ENCODE data around the gene CARD9.
A peak's percentile ranks its signal among the peaks of the same experiment; 100 is the strongest.

CARD9 gene

DNA sequence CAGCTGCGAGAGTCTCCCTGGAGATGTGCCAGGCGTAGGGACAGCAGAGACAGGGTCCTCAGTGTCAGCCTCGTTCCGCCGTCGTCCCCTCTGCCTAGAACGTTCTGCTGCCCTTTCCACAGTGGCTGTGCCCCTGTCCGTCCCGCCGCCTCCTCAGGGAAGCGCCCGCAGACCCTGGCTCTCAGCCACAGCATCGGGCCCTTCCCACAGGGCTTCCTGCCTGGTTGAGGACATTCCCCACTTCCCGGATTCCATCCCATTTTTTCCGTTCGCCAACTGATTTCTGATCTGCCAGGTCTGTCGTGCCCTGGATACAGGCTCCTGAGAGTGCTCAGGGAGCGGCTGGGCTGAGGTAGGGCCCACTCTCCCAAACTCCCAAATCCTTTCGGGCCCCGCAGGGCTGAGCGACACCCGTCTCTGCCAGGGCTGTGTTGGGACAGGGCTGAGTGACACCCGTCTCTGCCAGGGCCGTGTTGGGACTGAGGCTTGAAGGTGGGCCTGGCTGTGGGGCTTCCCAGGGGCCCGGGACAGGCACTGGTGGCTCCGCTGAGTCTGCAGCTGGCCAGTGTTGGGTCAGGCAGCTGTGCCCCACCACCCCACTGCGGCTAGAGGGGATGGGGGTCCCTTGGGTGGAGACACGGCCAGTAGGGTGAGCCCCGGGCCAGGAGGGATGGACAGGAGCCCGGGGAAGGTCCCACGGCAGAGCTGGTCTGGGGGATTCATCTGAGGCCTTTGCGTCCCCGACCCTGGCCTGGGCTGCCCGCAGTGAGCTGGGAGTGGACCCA lies 25.8 kb downstream of the CARD9 start:
- no peak for DNase-seq (ENCODE audit: low spot score)

- DNase-seq (ENCODE audit: low spot score), result no peak
Observed at GRCh38 chr9:136346927-136347465, 26.5 kb downstream of the CARD9 start.

DNA sequence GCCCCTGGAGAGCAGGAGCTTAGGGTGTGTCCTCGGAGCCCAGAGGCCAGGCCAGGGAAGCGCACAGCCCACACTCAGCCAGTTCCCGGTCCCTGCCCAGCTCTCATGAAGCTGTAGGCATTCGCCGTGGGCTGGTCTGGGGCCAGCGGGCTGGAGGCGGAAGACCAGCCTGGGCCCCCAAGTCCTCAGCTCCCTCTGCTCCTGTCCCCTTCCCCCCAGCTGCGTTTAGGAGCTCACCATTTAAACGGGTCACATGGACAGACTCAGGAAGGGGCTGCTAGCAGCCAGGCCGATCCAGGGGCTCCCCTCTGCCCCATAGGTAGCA lies 27.4 kb downstream of the CARD9 start:
- no peak for DNase-seq (ENCODE audit: low spot score)

DNA sequence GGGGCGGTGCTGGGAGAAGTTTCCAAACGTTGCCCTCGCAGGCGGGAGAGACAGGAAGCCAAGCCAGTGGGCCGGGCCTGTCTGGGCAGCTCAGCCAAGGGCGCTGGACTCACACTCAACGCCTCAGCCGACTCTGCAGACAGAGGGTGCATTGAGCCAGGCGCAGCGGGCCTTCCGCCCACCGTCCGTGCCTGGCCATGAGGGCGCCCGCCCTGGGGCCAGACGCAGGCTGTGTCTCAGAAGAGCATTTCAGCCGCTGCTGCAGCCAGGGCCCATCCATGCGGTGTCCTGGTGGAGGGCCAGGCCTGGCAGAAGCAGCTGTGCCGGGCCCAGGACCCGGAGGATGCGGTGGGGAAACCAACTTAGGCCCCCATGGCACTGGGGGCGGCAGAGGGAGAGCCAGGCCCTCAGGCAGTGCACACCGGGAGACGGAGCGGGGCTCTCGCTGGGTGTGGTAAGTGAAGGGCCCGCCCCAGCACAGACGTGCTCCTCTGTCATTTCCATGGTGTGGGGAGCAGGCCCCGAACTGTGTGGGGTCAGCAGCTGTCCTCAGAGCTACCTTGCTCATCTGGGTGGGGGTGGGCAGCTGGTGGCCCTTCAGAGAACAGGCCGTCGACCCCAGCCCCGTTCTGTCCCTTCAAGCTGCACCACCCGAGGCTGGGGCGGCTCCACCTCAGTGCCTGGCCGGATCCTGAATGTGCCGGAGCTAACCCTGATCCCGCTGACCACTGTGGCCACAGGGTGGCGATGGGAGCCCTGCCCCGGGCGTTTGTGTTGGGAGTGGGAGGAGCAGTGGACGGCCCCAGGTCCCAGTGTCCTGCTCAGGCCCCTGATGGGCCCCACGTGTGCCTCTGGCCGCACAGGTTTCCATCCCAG lies 27.9 kb downstream of the CARD9 start:
- peak; percentile 70 for DNase-seq (ENCODE audit: low spot score)

- DNase-seq (ENCODE audit: low spot score), result no peak
Observed at GRCh38 chr9:136344544-136345280, 28.8 kb downstream of the CARD9 start.

DNA sequence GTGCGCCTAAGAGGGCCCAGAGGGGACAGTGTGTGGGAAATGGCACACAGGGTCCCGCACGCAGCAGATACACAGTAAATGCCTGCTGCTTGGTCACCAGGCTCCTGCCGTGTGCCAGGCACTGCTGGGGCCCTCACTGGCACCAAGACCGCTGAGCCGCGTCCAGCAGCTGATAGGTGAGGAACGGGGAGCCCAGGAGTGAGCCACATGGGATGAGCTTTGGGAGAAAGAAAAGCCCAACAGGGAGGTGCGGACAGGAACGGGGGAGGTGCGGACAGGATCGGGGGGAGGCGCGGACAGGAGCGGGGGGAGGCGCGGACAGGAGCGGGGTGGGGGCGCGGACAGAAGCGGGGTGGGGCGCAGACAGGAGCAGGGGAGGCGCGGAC lies 29.6 kb downstream of the CARD9 start:
- no peak for DNase-seq (ENCODE audit: low spot score)

DNA sequence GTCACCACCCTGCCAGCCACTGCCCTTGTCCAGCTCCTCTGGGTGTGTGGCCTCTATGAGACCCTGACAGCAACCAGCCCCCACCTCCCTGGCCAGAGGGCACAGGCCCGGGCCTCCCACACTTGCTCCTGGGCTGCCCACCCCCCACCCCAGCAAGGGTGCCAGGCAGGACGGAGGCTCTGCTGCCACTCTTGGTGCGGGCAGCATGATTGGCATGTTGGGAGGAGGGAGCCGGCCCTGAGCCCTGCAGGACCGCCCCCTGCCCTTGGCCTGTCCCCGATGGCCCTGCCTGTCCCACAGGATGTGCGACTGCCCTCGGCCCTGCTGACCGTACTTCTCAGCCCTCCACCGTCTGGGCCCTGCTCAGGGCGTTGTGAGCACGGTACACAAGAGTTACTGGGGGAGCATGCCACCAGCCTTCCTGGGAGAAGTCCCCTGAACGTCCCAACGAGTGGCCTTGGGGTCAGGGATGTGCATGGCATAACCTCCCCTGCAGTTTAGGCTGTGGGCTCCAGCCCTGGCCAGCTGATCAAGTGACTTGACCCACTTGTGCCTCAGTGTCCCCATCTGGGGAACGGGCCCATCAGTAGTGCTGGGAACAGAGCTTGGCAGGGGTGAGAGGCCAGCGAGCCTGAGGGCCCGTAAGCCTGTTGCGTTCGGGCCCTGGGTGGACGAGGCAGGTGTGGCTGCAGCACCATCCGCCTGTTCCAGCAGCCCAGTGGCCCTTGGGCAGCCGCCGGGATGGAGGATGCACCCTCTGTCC lies 30.2 kb downstream of the CARD9 start:
- no peak for DNase-seq (ENCODE audit: low spot score)

DNA sequence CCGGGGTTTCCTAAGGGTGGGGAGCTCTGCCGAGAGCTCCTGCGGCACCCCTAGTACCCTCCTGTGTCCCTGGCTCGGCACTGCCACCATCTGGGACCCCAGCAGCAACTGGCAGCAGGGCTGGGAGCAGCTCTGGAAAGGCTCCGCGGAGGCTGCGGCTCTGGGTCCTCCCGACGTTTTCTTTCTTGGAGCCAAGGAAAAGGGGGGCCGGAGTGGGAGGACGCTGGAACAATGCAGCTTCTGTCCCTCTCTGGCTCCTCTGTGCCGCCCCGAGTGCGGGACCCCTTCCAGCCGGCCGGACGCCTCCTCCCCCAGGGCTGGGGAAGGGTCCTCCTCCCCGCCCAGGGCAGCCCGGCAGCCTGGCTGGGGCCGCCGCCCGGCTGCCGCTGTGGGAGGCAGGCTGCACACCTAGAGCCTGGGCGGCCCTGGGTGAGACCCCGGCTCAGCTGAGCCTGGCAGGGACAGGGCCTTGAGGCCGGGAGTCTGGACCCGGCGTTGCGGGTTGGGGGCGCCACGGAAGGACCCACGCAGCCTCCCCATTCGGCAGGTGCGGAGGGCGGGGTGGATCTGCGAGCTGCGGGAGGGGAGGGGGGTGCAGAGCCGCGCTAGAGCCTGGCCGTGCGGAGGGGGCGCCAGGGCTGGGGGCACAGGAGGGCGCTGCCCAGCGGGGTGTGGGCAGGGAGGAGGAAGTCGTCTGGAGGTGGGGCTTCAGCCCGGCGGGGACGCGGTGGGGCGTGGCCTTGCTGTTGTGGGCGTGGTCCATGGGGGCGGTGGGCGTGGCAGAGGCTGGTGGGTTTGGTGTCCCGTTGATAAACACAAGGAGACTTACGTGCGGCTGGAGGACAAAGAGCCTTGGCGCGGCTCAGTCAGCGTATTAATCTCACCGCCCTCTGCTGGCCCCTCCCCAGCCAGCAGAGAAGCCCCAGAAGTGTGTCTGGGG lies 31.0 kb downstream of the CARD9 start:
- DNase-seq (ENCODE audit: low spot score), result peak; percentile 81

- DNase-seq (ENCODE audit: low spot score), result no peak
Observed at GRCh38 chr9:136341769-136342168, 31.7 kb downstream of the CARD9 start.

- no peak for DNase-seq (ENCODE audit: low spot score)
Observed at GRCh38 chr9:136341042-136341655, 32.3 kb downstream of the CARD9 start.

GRCh38 chr9:136340356-136341041 lies 33.0 kb downstream of the CARD9 start:
- DNase-seq (ENCODE audit: low spot score), result no peak

- DNase-seq (ENCODE audit: low spot score), result no peak
Observed at GRCh38 chr9:136339958-136340310, 33.5 kb downstream of the CARD9 start.

DNA sequence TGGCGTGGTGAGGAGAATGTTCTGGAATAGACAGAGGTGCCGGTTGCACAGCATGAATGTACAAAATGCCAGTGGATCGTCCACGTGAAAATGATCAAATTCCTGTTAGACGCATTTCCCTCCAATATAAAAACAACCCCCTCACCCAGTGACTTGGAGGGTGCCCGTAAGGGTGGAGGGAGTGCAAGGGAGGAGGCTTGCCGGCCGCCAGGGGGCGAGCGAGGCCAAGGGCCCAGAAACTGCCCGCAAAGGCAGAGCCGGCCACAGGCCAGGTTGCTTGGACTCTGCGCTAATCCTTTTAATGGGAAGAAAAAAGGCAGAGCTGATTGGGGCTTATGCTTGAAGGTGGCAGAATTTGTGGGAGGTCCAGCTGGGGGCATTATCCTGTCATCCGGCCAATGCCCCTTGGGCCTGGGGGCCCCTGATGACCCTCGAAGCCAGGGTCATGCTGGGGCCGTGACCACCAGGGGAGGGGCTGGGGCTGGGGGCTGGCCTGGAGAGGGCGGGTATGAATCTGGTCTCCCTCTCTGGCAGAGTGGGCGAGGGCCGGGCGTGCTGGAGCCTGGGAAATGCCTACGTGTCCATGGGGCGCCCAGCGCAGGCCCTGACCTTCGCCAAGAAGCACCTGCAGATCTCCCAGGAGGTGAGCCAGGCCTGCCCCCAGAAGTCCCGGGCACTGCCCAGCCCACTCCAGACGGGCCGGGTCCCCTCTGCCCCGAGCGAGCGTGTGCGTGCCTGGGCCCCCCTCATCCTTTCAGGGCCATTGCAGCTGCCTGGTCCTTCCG lies 34.1 kb downstream of the CARD9 start:
- peak; percentile 46 for DNase-seq (ENCODE audit: low spot score)

GRCh38 chr9:136338511-136338910 lies 35.0 kb downstream of the CARD9 start:
- DNase-seq (ENCODE audit: low spot score), result no peak

GRCh38 chr9:136337416-136338395 lies 35.8 kb downstream of the CARD9 start:
- DNase-seq (ENCODE audit: low spot score), result no peak

DNA sequence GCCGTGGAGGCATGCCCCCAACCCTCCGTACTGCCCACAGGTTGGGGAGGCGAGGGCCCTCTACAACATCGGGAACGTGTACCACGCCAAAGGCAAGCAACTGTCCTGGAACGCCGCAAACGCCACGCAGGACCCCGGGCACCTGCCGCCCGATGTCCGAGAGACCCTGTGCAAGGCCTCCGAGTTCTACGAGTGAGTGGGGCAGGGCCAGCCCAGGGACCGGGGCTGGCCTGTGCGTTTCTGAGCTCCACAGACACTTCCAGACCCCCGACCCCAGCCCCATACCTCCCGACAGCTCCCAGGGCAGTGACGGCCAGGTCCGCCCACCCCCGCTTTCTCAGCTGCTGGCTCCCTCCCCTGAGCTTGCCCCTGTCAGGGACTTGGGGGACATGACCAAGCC lies 36.6 kb downstream of the CARD9 start:
- no peak for DNase-seq (ENCODE audit: low spot score)

- peak; percentile 37 for DNase-seq (ENCODE audit: low spot score)
Observed at GRCh38 chr9:136336156-136336870, 37.2 kb downstream of the CARD9 start.
